H9 (cell line): ENCODE results near the gene KCNMA1. TPM values are rescaled to one million over a fixed set of nuclear protein-coding genes. Genes with fewer than 3 reads are reported as not detected.

Experiments used
- DNase-seq: peaks from one replicate; pipeline ENCODE4 v3.0.0-alpha.2; 2017
- H2AFZ ChIP-seq: one replicate; pipeline ENCODE4 v1.6.1; 2013; ENCODE audit warnings: mild to moderate bottlenecking, low read length, control low read depth, moderate library complexity
- H2AK5ac ChIP-seq: 2 replicates; pipeline ENCODE4 v1.6.1; 2013; ENCODE audit warnings: low read length, control low read depth, mixed read lengths; ENCODE audit not compliant: insufficient read length
- H2BK120ac ChIP-seq: one replicate; pipeline ENCODE4 v1.6.1; 2013; ENCODE audit warnings: low read depth, mild to moderate bottlenecking, low read length, control low read depth, inconsistent platforms; ENCODE audit not compliant: poor library complexity, severe bottlenecking
- H2BK12ac ChIP-seq: 2 replicates; pipeline ENCODE4 v1.6.1; 2013; ENCODE audit warnings: low read length, control low read depth, mixed read lengths, low read depth; ENCODE audit not compliant: insufficient read length
- H2BK15ac ChIP-seq: 2 replicates; pipeline ENCODE4 v1.6.1; 2013; ENCODE audit warnings: low read depth, low read length, control low read depth
- H2BK20ac ChIP-seq: one replicate; pipeline ENCODE4 v1.6.1; 2013; ENCODE audit warnings: low read depth, mild to moderate bottlenecking, low read length, control low read depth, inconsistent platforms; ENCODE audit not compliant: poor library complexity, severe bottlenecking
- H2BK5ac ChIP-seq: 2 replicates; pipeline ENCODE4 v1.6.1; 2013; ENCODE audit warnings: low read length, control low read depth, mixed read lengths; ENCODE audit not compliant: insufficient read length
- H3K14ac ChIP-seq: 2 replicates; pipeline ENCODE4 v1.6.1; 2013; ENCODE audit warnings: low read length, control low read depth; ENCODE audit not compliant: insufficient read depth
- H3K18ac ChIP-seq: 2 replicates; pipeline ENCODE4 v1.6.1; 2013; ENCODE audit warnings: low read depth, mild to moderate bottlenecking, mixed read lengths, low read length, control low read depth; ENCODE audit not compliant: insufficient read length
- H3K23ac ChIP-seq: 2 replicates; pipeline ENCODE4 v1.6.1; 2013; ENCODE audit warnings: low read length, control low read depth, mixed read lengths, low read depth; ENCODE audit not compliant: insufficient read length
- H3K23me2 ChIP-seq: 2 replicates; pipeline ENCODE4 v1.6.1; 2013; ENCODE audit warnings: low read depth, mild to moderate bottlenecking, mixed read lengths, low read length, control low read depth; ENCODE audit not compliant: insufficient read length, poor library complexity, severe bottlenecking
- H3K27ac ChIP-seq: 2 replicates; pipeline ENCODE4 v1.5.1; 2013; ENCODE audit warnings: low read length, control low read depth, mixed read lengths, low read depth; ENCODE audit not compliant: insufficient read length
- H3K27me3 ChIP-seq: 2 replicates; pipeline ENCODE4 v1.6.1; 2013; ENCODE audit warnings: low read length, control low read depth, inconsistent platforms; ENCODE audit not compliant: insufficient read depth
- H3K4ac ChIP-seq: 2 replicates; pipeline ENCODE4 v1.6.1; 2013; ENCODE audit warnings: low read depth, mild to moderate bottlenecking, control low read depth, inconsistent platforms, low read length, moderate library complexity
- H3K4me1 ChIP-seq: 2 replicates; pipeline ENCODE4 v1.6.1; 2013; ENCODE audit warnings: low read length, control low read depth, inconsistent platforms; ENCODE audit not compliant: insufficient read depth
- H3K4me2 ChIP-seq: 2 replicates; pipeline ENCODE4 v1.6.1; 2013; ENCODE audit warnings: low read length, control low read depth, mixed read lengths; ENCODE audit not compliant: insufficient read length, insufficient read depth
- H3K56ac ChIP-seq: 2 replicates; pipeline ENCODE4 v1.6.1; 2013; ENCODE audit warnings: low read depth, mild to moderate bottlenecking, mixed read lengths, low read length, control low read depth; ENCODE audit not compliant: insufficient read length
- H3K79me1 ChIP-seq: 2 replicates; pipeline ENCODE4 v1.6.1; 2013; ENCODE audit warnings: low read depth, mild to moderate bottlenecking, moderate library complexity, low read length, control low read depth, inconsistent platforms; ENCODE audit not compliant: insufficient read depth, poor library complexity, severe bottlenecking
- H3K79me2 ChIP-seq: 2 replicates; pipeline ENCODE4 v1.6.1; 2013; ENCODE audit warnings: low read length, control low read depth, inconsistent platforms; ENCODE audit not compliant: insufficient read depth
- H3K9ac ChIP-seq: 2 replicates; pipeline ENCODE4 v1.6.1; 2013; ENCODE audit warnings: low read length, control low read depth, mixed read lengths; ENCODE audit not compliant: insufficient read length; ENCODE audit errors: extremely low read depth
- H3K9me3 ChIP-seq: one replicate; pipeline ENCODE4 v1.6.1; 2013; ENCODE audit warnings: low read depth, low read length, inconsistent platforms; ENCODE audit not compliant: control insufficient read depth
- H3T11ph ChIP-seq: one replicate; pipeline ENCODE4 v1.6.1; 2013; ENCODE audit warnings: mild to moderate bottlenecking, low read length, control low read depth, inconsistent platforms
- H4K20me1 ChIP-seq: one replicate; pipeline ENCODE4 v1.6.1; 2013; ENCODE audit not compliant: control insufficient read depth, insufficient read length, insufficient read depth
- H4K5ac ChIP-seq: 2 replicates; pipeline ENCODE4 v1.6.1; 2013; ENCODE audit warnings: low read depth, mild to moderate bottlenecking, mixed read lengths, low read length, control low read depth; ENCODE audit not compliant: insufficient read length
- H4K8ac ChIP-seq: replicated peaks from 2 replicates; pipeline ENCODE4 v1.6.1; 2013; ENCODE audit warnings: low read length, control low read depth, mixed read lengths, low read depth; ENCODE audit not compliant: insufficient read length
- H4K91ac ChIP-seq: 2 replicates; pipeline ENCODE4 v1.6.1; 2013; ENCODE audit warnings: low read depth, mild to moderate bottlenecking, moderate library complexity, mixed read lengths, low read length, control low read depth; ENCODE audit not compliant: insufficient read length
- H3K27ac Mint-ChIP-seq, 3 experiments: 2 replicates in 2 of 3; 3 replicates in 1 of 3; pipeline ENCODE4 v1.8.0; 2020 to 2021; ENCODE audit warnings: mixed read lengths in 3 of 3, mild to moderate bottlenecking in 1 of 3, moderate library complexity in 1 of 3
- H3K27me3 Mint-ChIP-seq: 2 replicates; pipeline ENCODE4 v1.8.0; 2021; ENCODE audit warnings: low read depth, mild to moderate bottlenecking, moderate library complexity, mixed read lengths
- H3K36me3 Mint-ChIP-seq, 3 experiments: 2 replicates in 2 of 3; 3 replicates in 1 of 3; pipeline ENCODE4 v1.8.0; 2020 to 2021; ENCODE audit warnings: low read depth in 3 of 3, mixed read lengths in 3 of 3; ENCODE audit not compliant: insufficient read depth in 1 of 3
- H3K4me1 Mint-ChIP-seq, 2 experiments: 2 replicates each; pipeline ENCODE4 v1.8.0; 2020; ENCODE audit warnings: mixed read lengths in 2 of 2
- H3K4me3 Mint-ChIP-seq, 2 experiments: 2 replicates in 1 of 2; 3 replicates in 1 of 2; pipeline ENCODE4 v1.8.0; 2020 to 2021; ENCODE audit warnings: mild to moderate bottlenecking in 2 of 2, mixed read lengths in 2 of 2, moderate library complexity in 1 of 2
- H3K9me3 Mint-ChIP-seq, 2 experiments: 2 replicates in 1 of 2; 3 replicates in 1 of 2; pipeline ENCODE4 v1.8.0; 2020; ENCODE audit warnings: mild to moderate bottlenecking in 2 of 2, mixed read lengths in 2 of 2, moderate library complexity in 1 of 2
- WGBS: extraction: QIAGEN DNeasy Blood & Tissue Kit; methylation state at CpG from one replicate; pipeline ENCODE4 v1.1.7; 2013; ENCODE audit warnings: missing lambda C conversion rate, low lambda C conversion rate, mixed read lengths; ENCODE audit not compliant: insufficient read length; ENCODE audit errors: extremely low coverage; 5-methylcytosine and 5-hydroxymethylcytosine counted together
- total RNA-seq: library from RNA; stranded (reverse); gene quantifications from 2 replicates; pipeline ENCODE4 v1.2.1, GENCODE V29; 2021
- TF ChIP-seq, protein P1 (sequence below): fragments of 200-600 bp; sonication (generic); conservative IDR thresholded peaks from 3 replicates; pipeline ENCODE4 v1.8.0; 2021; ENCODE audit warnings: antibody characterized with exemption, mild to moderate bottlenecking

The KCNMA1 gene
- total RNA-seq, 1 experiment from 2014 or later: 2.0 TPM

DNA sequence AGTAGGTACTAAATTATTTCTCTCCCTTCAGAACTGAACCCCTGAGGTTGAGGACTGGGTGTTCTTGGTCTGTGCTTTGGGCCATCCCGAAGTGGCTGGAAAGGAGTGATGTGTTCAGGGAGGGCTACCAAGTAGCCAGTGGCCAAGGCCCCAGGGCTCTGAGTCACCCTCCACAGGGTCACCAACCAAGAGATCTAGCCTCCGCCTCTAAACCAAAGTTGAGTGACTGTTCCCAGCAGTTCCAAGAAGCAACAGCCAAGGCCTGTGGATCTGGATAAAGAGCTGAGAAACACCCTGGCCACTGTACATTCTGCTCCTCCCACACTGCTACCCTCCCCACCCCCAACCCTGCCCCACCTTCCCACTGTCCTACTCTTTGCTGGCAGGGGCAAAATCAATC is 35.5 kb upstream of the KCNMA1 start:
- Histone ChIP-seq H2AK5ac (no peak overlapping the region), H4K5ac (no peak overlapping the region), H2BK120ac (no peak overlapping the region), H3K27ac (no peak overlapping the region), H3K23me2 (no peaks in the 10 kb centered on the region), H3K14ac (no peak overlapping the region), H2BK12ac (no peak overlapping the region), H2BK20ac (no peak overlapping the region), H3K9me3 (no peaks in the 10 kb centered on the region), H3K27me3 (no peaks in the 10 kb centered on the region), H3K79me1 (no peaks in the 10 kb centered on the region), H4K8ac (no peak overlapping the region), H4K91ac (no peak overlapping the region), H3K23ac (no peak overlapping the region), H4K20me1 (no peaks in the 10 kb centered on the region), H3K56ac (no peak overlapping the region), H3K4me2 (no peak overlapping the region), H3K9ac (no peak overlapping the region), H3K4me1 (no peaks in the 10 kb centered on the region; the same call in 1 of the 2 replicates), H2BK15ac (no peak overlapping the region), H2AFZ (no peak overlapping the region), H3T11ph (no peak overlapping the region), H3K79me2 (no peaks in the 10 kb centered on the region), H2BK5ac (no peak overlapping the region), H3K18ac (no peak overlapping the region), H3K4ac (no peak overlapping the region)
- no peak for DNase-seq
- WGBS: no CpG with 5 or more reads among the region's 2 CpGs
- peaks cover 16% of the 10 kb centered on the region for H3K27me3 Mint-ChIP-seq
- H3K4me3 Mint-ChIP-seq: no peak overlapping the region
- TF ChIP-seq, protein P1, sequence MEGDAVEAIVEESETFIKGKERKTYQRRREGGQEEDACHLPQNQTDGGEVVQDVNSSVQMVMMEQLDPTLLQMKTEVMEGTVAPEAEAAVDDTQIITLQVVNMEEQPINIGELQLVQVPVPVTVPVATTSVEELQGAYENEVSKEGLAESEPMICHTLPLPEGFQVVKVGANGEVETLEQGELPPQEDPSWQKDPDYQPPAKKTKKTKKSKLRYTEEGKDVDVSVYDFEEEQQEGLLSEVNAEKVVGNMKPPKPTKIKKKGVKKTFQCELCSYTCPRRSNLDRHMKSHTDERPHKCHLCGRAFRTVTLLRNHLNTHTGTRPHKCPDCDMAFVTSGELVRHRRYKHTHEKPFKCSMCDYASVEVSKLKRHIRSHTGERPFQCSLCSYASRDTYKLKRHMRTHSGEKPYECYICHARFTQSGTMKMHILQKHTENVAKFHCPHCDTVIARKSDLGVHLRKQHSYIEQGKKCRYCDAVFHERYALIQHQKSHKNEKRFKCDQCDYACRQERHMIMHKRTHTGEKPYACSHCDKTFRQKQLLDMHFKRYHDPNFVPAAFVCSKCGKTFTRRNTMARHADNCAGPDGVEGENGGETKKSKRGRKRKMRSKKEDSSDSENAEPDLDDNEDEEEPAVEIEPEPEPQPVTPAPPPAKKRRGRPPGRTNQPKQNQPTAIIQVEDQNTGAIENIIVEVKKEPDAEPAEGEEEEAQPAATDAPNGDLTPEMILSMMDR: no peak
- H3K27ac Mint-ChIP-seq: no peak overlapping the region
- H3K9me3 Mint-ChIP-seq: no peaks in the 10 kb centered on the region
- no peaks in the 10 kb centered on the region; a peak in 2 of 7 replicates for H3K36me3 Mint-ChIP-seq
- peaks cover 12 to 27% of the 10 kb centered on the region in 2 experiments for H3K4me1 Mint-ChIP-seq
